HCT116 (cell line): Measurements from ENCODE around the gene PHLPP2. TPM values are rescaled to one million over a fixed set of nuclear protein-coding genes. Genes with fewer than 3 reads are reported as not detected.

Experiments used
- ATAC-seq: fragments of 200-7000 bp; cut with Tn5 transposase; 2 replicates; pipeline ENCODE4 v1.9.1; 2020; ENCODE audit warnings: mild to moderate bottlenecking, moderate library complexity
- BruUV-seq: library from RNA; stranded (reverse); fragments of 400-500 nt; replicated peaks from 2 replicates; lab custom pipeline; 2021; lab: Mats Ljungman, UMichigan
- CTCF ChIA-PET: fragments of 300-600 bp; sonication (Branson Sonifier 250); formaldehyde crosslinking; loops from one replicate; lab custom pipeline; 2021; ENCODE audit warnings: antibody characterized with exemption; lab: Charles Lee
- POLR2A ChIA-PET: fragments of 300-600, 350-600 bp; sonication (Branson Sonifier 250); formaldehyde crosslinking; loops from one replicate; lab custom pipeline; 2021; ENCODE audit warnings: antibody characterized with exemption; lab: Charles Lee
- RAD21 ChIA-PET, 2 experiments: fragments of 300-600 bp; sonication (Branson Sonifier 250); formaldehyde crosslinking; loops; one replicate each; lab custom pipeline; 2023; ENCODE audit warnings: low total read pairs in 2 of 2; ENCODE audit not compliant: uncharacterized antibody in 2 of 2, unreplicated experiment in 2 of 2, low non-redundant PET in 1 of 2; lab: Charles Lee
- DNase-seq: peaks from one replicate; pipeline ENCODE4 v3.0.0-alpha.2; 2010; ENCODE audit warnings: low read depth, low spot score
- H2AFZ ChIP-seq: fragments of 200-600 bp; shearing (Covaris generic), sonication (generic); 2 replicates; pipeline ENCODE4 v1.6.1; 2017; ENCODE audit warnings: low read depth, mixed run types, mixed read lengths, antibody characterized with exemption, low read length; ENCODE audit not compliant: poor library complexity, severe bottlenecking
- H3K27ac ChIP-seq: 2 replicates; pipeline ENCODE4 v1.5.1; 2012; ENCODE audit warnings: low read depth, low read length
- H3K27me3 ChIP-seq: fragments of 200-600 bp; sonication (generic); 2 replicates; pipeline ENCODE4 v1.6.1; 2016; ENCODE audit warnings: mixed run types, low read length, mixed read lengths; ENCODE audit not compliant: insufficient read depth
- H3K36me3 ChIP-seq, 2 experiments: fragments of 200-500 bp in 1 of 2; fragments of 200-600 bp in 1 of 2; sonication (Bioruptor generic) in 1 of 2; sonication (generic) in 1 of 2; 2 replicates each; pipeline versions ENCODE4 v1.5.1 to v1.6.1; 2014 to 2016; ENCODE audit warnings: low read length in 2 of 2, inconsistent platforms in 1 of 2, mixed read lengths in 1 of 2, mixed run types in 1 of 2; ENCODE audit not compliant: insufficient read depth in 2 of 2, control insufficient read depth in 1 of 2
- H3K4me1 ChIP-seq, 2 experiments: fragments of 200-600 bp in 1 of 2; sonication (generic) in 1 of 2; 2 replicates each; pipeline versions ENCODE4 v1.5.1 to v1.6.1; 2012 to 2017; ENCODE audit warnings: low read length in 2 of 2, inconsistent platforms in 1 of 2, mild to moderate bottlenecking in 1 of 2, mixed read lengths in 1 of 2, mixed run types in 1 of 2, moderate library complexity in 1 of 2; ENCODE audit not compliant: insufficient read depth in 2 of 2, control insufficient read depth in 1 of 2
- H3K4me2 ChIP-seq: fragments of 200-600 bp; sonication (generic); 2 replicates; pipeline ENCODE4 v1.6.1; 2017; ENCODE audit warnings: mixed run types, low read length, mixed read lengths
- H3K4me3 ChIP-seq, 2 experiments: fragments of 200-600 bp in 1 of 2; sonication (generic) in 1 of 2; replicated peaks in 1 of 2; 2 replicates each; pipeline ENCODE4 v1.5.1; 2011 to 2016; ENCODE audit warnings: low read length in 2 of 2, control low read depth in 1 of 2, low read depth in 1 of 2, mild to moderate bottlenecking in 1 of 2, mixed read lengths in 1 of 2, mixed run types in 1 of 2
- H3K79me2 ChIP-seq: fragments of 200-600 bp; sonication (generic); 2 replicates; pipeline ENCODE4 v1.6.1; 2017; ENCODE audit warnings: mild to moderate bottlenecking, mixed run types, low read length, moderate library complexity, mixed read lengths; ENCODE audit not compliant: insufficient read depth
- H3K9ac ChIP-seq: fragments of 200-600 bp; sonication (generic); 2 replicates; pipeline ENCODE4 v1.6.1; 2016; ENCODE audit warnings: low read length, mixed read lengths
- H3K9me2 ChIP-seq: fragments of 200-600 bp; sonication (generic), shearing (Covaris generic); 2 replicates; pipeline ENCODE4 v1.6.1; 2017; ENCODE audit warnings: mixed run types, mild to moderate bottlenecking, moderate library complexity; ENCODE audit not compliant: insufficient read depth
- H3K9me3 ChIP-seq, 2 experiments: fragments of 200-500 bp in 1 of 2; fragments of 200-600 bp in 1 of 2; sonication (Bioruptor generic) in 1 of 2; sonication (generic) in 1 of 2; 2 replicates each; pipeline ENCODE4 v1.6.1; 2014 to 2017; ENCODE audit warnings: low read length in 2 of 2, mixed read lengths in 2 of 2, inconsistent platforms in 1 of 2, low read depth in 1 of 2, mild to moderate bottlenecking in 1 of 2, mixed run types in 1 of 2, moderate library complexity in 1 of 2; ENCODE audit not compliant: control insufficient read depth in 1 of 2, insufficient read depth in 1 of 2
- H4K20me1 ChIP-seq: fragments of 200-600 bp; sonication (generic), shearing (Covaris generic); 2 replicates; pipeline ENCODE4 v1.6.1; 2017; ENCODE audit warnings: mixed run types, mild to moderate bottlenecking, moderate library complexity; ENCODE audit not compliant: insufficient read depth
- CEBPB ChIP-seq: IDR thresholded peaks from 2 replicates; pipeline ENCODE4 v1.6.1; 2012; ENCODE audit warnings: low read depth
- EZH2 ChIP-seq: fragments of 200-600 bp; sonication (generic); IDR thresholded peaks from 2 replicates; pipeline ENCODE4 v1.6.1; 2017; ENCODE audit warnings: antibody characterized with exemption, mixed run types
- EZH2phosphoT487 ChIP-seq: fragments of 200-600 bp; IDR thresholded peaks from 2 replicates; pipeline ENCODE4 v1.6.1; 2018; ENCODE audit warnings: antibody characterized with exemption, borderline replicate concordance
- POLR2AphosphoS5 ChIP-seq: IDR thresholded peaks from 2 replicates; pipeline ENCODE4 v1.6.1; 2011; ENCODE audit warnings: mild to moderate bottlenecking, low read depth, low read length, moderate library complexity
- RAD21 ChIP-seq: IDR thresholded peaks from 2 replicates; pipeline ENCODE4 v1.6.1; 2012; ENCODE audit warnings: low read depth, mild to moderate bottlenecking
- SIN3A ChIP-seq: IDR thresholded peaks from 2 replicates; pipeline ENCODE4 v1.6.1; 2012; ENCODE audit warnings: low read depth
- ZBTB33 ChIP-seq: IDR thresholded peaks from 2 replicates; pipeline ENCODE4 v1.6.1; 2011; ENCODE audit warnings: mild to moderate bottlenecking, low read length, moderate library complexity; ENCODE audit not compliant: insufficient replicate concordance; ENCODE audit errors: extremely low read depth
- ZNF274 ChIP-seq: fragments of 200-500 bp; sonication (Bioruptor generic); IDR thresholded peaks from 2 replicates; pipeline ENCODE4 v1.6.1; 2014; ENCODE audit warnings: mild to moderate bottlenecking, low read depth, low read length, inconsistent platforms
- intact Hi-C: fragments of 100-400 bp; cut with micrococcal nuclease; formaldehyde crosslinking; loops from 2 replicates; pipeline ENCODE4 v1.10.0; 2022
- total RNA-seq: library from RNA; stranded (reverse); gene quantifications from one replicate; pipeline ENCODE4 v1.2.1, GENCODE V29; 2021; ENCODE audit not compliant: unreplicated experiment
- TF ChIP-seq, protein P1 (sequence below): IDR thresholded peaks from 2 replicates; pipeline ENCODE4 v1.6.1; 2012; ENCODE audit warnings: low read depth
- TF ChIP-seq, protein P2 (sequence below), 3 experiments: fragments of 200-600 bp in 1 of 3; sonication (generic) in 1 of 3; IDR thresholded peaks in 2 of 3; conservative IDR thresholded peaks in 1 of 3; 2 replicates each; pipeline ENCODE4 v1.5.1; 2012 to 2017; ENCODE audit warnings: low read depth in 2 of 3, low read length in 2 of 3, antibody characterized with exemption in 1 of 3, borderline replicate concordance in 1 of 3, control low read depth in 1 of 3, mild to moderate bottlenecking in 1 of 3, mixed read lengths in 1 of 3, mixed run types in 1 of 3, moderate library complexity in 1 of 3; ENCODE audit not compliant: insufficient read depth in 1 of 3

The PHLPP2 gene
- total RNA-seq, 1 experiment from 2014 or later, result 9.0 TPM

- Histone ChIP-seq H3K9me2 (no peaks in the 10 kb centered on the region), H3K27me3 (no peaks in the 10 kb centered on the region), H3K36me3 (peaks cover 36 to 55% of the 10 kb centered on the region in 2 experiments; a peak in 3 of 4 replicates)
Observed at GRCh38 chr16:71734511-71734910, 10.0 kb upstream of the PHLPP2 start.

More at GRCh38 chr16:71734511-71734910, 10.0 kb upstream of the PHLPP2 start:
- CTCF ChIA-PET, result no interaction called here
- Histone ChIP-seq H4K20me1 (no peaks in the 10 kb centered on the region), H3K27ac (no peak overlapping the region), H3K4me3 (no peak overlapping the region)
- BruUV-seq, result no TSS peak
- intact Hi-C loops, result no loop called here
- no peak for DNase-seq
- TF ChIP-seq, protein P1, sequence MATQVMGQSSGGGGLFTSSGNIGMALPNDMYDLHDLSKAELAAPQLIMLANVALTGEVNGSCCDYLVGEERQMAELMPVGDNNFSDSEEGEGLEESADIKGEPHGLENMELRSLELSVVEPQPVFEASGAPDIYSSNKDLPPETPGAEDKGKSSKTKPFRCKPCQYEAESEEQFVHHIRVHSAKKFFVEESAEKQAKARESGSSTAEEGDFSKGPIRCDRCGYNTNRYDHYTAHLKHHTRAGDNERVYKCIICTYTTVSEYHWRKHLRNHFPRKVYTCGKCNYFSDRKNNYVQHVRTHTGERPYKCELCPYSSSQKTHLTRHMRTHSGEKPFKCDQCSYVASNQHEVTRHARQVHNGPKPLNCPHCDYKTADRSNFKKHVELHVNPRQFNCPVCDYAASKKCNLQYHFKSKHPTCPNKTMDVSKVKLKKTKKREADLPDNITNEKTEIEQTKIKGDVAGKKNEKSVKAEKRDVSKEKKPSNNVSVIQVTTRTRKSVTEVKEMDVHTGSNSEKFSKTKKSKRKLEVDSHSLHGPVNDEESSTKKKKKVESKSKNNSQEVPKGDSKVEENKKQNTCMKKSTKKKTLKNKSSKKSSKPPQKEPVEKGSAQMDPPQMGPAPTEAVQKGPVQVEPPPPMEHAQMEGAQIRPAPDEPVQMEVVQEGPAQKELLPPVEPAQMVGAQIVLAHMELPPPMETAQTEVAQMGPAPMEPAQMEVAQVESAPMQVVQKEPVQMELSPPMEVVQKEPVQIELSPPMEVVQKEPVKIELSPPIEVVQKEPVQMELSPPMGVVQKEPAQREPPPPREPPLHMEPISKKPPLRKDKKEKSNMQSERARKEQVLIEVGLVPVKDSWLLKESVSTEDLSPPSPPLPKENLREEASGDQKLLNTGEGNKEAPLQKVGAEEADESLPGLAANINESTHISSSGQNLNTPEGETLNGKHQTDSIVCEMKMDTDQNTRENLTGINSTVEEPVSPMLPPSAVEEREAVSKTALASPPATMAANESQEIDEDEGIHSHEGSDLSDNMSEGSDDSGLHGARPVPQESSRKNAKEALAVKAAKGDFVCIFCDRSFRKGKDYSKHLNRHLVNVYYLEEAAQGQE, result no peak
- no peak for TF ChIP-seq POLR2AphosphoS5
- no peak for TF ChIP-seq ZNF274
- TF ChIP-seq CEBPB, result no peak
- TF ChIP-seq SIN3A, result no peak
- no peak for TF ChIP-seq RAD21
- TF ChIP-seq, protein P2, sequence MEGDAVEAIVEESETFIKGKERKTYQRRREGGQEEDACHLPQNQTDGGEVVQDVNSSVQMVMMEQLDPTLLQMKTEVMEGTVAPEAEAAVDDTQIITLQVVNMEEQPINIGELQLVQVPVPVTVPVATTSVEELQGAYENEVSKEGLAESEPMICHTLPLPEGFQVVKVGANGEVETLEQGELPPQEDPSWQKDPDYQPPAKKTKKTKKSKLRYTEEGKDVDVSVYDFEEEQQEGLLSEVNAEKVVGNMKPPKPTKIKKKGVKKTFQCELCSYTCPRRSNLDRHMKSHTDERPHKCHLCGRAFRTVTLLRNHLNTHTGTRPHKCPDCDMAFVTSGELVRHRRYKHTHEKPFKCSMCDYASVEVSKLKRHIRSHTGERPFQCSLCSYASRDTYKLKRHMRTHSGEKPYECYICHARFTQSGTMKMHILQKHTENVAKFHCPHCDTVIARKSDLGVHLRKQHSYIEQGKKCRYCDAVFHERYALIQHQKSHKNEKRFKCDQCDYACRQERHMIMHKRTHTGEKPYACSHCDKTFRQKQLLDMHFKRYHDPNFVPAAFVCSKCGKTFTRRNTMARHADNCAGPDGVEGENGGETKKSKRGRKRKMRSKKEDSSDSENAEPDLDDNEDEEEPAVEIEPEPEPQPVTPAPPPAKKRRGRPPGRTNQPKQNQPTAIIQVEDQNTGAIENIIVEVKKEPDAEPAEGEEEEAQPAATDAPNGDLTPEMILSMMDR (IDR thresholded peaks at IDR 0.05 in 2 of 3, conservative IDR thresholded peaks at IDR 0.05 in 1 of 3; ENCODE audit: borderline replicate concordance in 1 of 3, insufficient read depth in 1 of 3, low read depth in 2 of 3, low read length in 2 of 3), result no peak
- TF ChIP-seq ZBTB33, result no peak
- TF ChIP-seq EZH2phosphoT487, result no peak
- TF ChIP-seq EZH2, result no peak
- TF ChIP-seq, all 23 proteins: peak for 0
- no peaks in the 10 kb centered on the region for H3K79me2 ChIP-seq
- no peak for ATAC-seq
- no peaks in the 10 kb centered on the region for H3K9me3 ChIP-seq
- ChIA-PET POLR2A (no interaction called here), RAD21 (no interaction called here)
- no peak overlapping the region for H2AFZ ChIP-seq
- H3K9ac ChIP-seq, result no peak overlapping the region
- no peak overlapping the region for H3K4me2 ChIP-seq
- H3K4me1 ChIP-seq, result no peaks in the 10 kb centered on the region
